ENCODE data around the gene PIK3CB.

- TF ChIP-seq CTCF (conservative IDR thresholded peaks at IDR 0.05; ENCODE audit: low read depth, low read length) (no peak), EZH2 (IDR thresholded peaks at IDR 0.05; ENCODE audit: low read length, unreplicated experiment) (no peak)
Observed at GRCh38 chr3:138761002-138761401, 73.7 kb downstream of the PIK3CB start.

Measured in PC-3 (cell line).